CD4-positive, alpha-beta T cell (primary cell): ENCODE measurements around the gene TLR6. TPM values are rescaled to one million over a fixed set of nuclear protein-coding genes. Genes with fewer than 3 reads are reported as not detected.
A peak's percentile ranks its signal among the peaks of the same experiment; 100 is the strongest.

Experiments
- ATAC-seq: fragments of 200-7000 bp; cut with Tn5 transposase; one replicate; pipeline ENCODE4 v1.10.0; 2022; ENCODE audit warnings: mild to moderate bottlenecking; ENCODE audit not compliant: poor library complexity
- CTCF ChIA-PET: fragments of 350-600 bp; sonication (Branson Sonifier 250); formaldehyde crosslinking; loops from one replicate; lab custom pipeline; 2021; ENCODE audit warnings: antibody characterized with exemption, inconsistent platforms; lab: Charles Lee
- POLR2A ChIA-PET: fragments of 350-600 bp; sonication (Branson Sonifier 250); formaldehyde crosslinking; loops from one replicate; lab custom pipeline; 2021; ENCODE audit warnings: antibody characterized with exemption, inconsistent platforms; lab: Charles Lee
- DNase-seq, 14 experiments: peaks; one replicate each; pipeline ENCODE4 v3.0.0-alpha.2; 2013 to 2020; ENCODE audit warnings: mixed read lengths in 2 of 14
- H3K27ac ChIP-seq, 2 donors: one replicate each; pipeline versions ENCODE4 v1.5.1 to v1.7.0; 2013; ENCODE audit warnings: low read length in 2 of 2, low read depth in 1 of 2, mild to moderate bottlenecking in 1 of 2
- H3K27me3 ChIP-seq, 2 experiments: 1 replicate in 1 of 2; 2 replicates in 1 of 2; pipeline versions ENCODE4 v1.6.1 to v1.7.0; 2013; ENCODE audit warnings: low read length in 2 of 2, control low read depth in 1 of 2, mild to moderate bottlenecking in 1 of 2, moderate library complexity in 1 of 2; ENCODE audit not compliant: insufficient read depth in 2 of 2, control insufficient read depth in 1 of 2
- H3K36me3 ChIP-seq: one replicate; pipeline ENCODE4 v1.6.1; 2013; ENCODE audit warnings: low read length, control low read depth; ENCODE audit not compliant: insufficient read depth
- H3K4me1 ChIP-seq: one replicate; pipeline ENCODE4 v1.6.1; 2013; ENCODE audit warnings: low read length, control low read depth; ENCODE audit not compliant: insufficient read depth
- H3K4me3 ChIP-seq: one replicate; pipeline ENCODE4 v1.5.1; 2013; ENCODE audit warnings: mild to moderate bottlenecking, low read length, moderate library complexity
- H3K9me3 ChIP-seq, 2 experiments: 1 replicate in 1 of 2; 2 replicates in 1 of 2; pipeline versions ENCODE4 v1.6.1 to v1.7.0; 2013; ENCODE audit warnings: low read length in 2 of 2, mild to moderate bottlenecking in 2 of 2, control low read depth in 1 of 2, moderate library complexity in 1 of 2; ENCODE audit not compliant: control insufficient read depth in 1 of 2, insufficient read depth in 1 of 2
- H3K27ac Mint-ChIP-seq: one replicate; pipeline ENCODE4 v1.8.0; 2020; ENCODE audit warnings: mixed read lengths
- H3K27me3 Mint-ChIP-seq: one replicate; pipeline ENCODE4 v1.8.0; 2021; ENCODE audit warnings: mixed read lengths
- H3K36me3 Mint-ChIP-seq: one replicate; pipeline ENCODE4 v1.8.0; 2021; ENCODE audit warnings: low read depth, mixed read lengths
- H3K4me1 Mint-ChIP-seq: one replicate; pipeline ENCODE4 v1.8.0; 2021; ENCODE audit warnings: low read depth, mixed read lengths
- H3K4me3 Mint-ChIP-seq: one replicate; pipeline ENCODE4 v1.8.0; 2020; ENCODE audit warnings: mild to moderate bottlenecking, mixed read lengths
- H3K9me3 Mint-ChIP-seq: one replicate; pipeline ENCODE4 v1.8.0; 2020; ENCODE audit warnings: mixed read lengths
- CTCF ChIP-seq: fragments of 200-600 bp; IDR thresholded peaks from one replicate; pipeline ENCODE4 v1.8.0; 2022; ENCODE audit warnings: antibody characterized with exemption, mild to moderate bottlenecking
- intact Hi-C, 2 experiments: fragments of 100-400 bp; cut with DNase I in 1 of 2; cut with micrococcal nuclease in 1 of 2; formaldehyde crosslinking; loops; one replicate each; pipeline versions ENCODE4 v1.15.1 to v1.9.0; 2023 to 2025; cut with DNase I, micrococcal nuclease
- total RNA-seq, 174 experiments: library from RNA in 2 of 174; stranded (reverse) in 2 of 174; gene quantifications; one replicate each; pipeline ENCODE4 v1.2.3 and lab custom pipeline; 2021 to 2026

Gene TLR6
- total RNA-seq, 2 experiments from 2014 or later: 0.69 to 1.3 TPM

- Mint-ChIP-seq H3K4me3 (no peak overlapping the region), H3K27ac (no peak overlapping the region), H3K27me3 (peaks cover 6% of the 10 kb centered on the region), H3K9me3 (no peaks in the 10 kb centered on the region), H3K4me1 (peaks cover 2% of the 10 kb centered on the region), H3K36me3 (no peaks in the 10 kb centered on the region)
- ATAC-seq (no peak), DNase-seq (no peak)
- no peak for TF ChIP-seq CTCF
- intact Hi-C loops: no loop called here
- no peak overlapping the region for H3K27ac ChIP-seq
- no peaks in the 10 kb centered on the region for H3K27me3 ChIP-seq
- ChIA-PET POLR2A (no interaction called here), CTCF (no interaction called here)
- no peaks in the 10 kb centered on the region for H3K9me3 ChIP-seq
- no peak overlapping the region for H3K4me3 ChIP-seq
- H3K36me3 ChIP-seq: no peaks in the 10 kb centered on the region
- H3K4me1 ChIP-seq: no peaks in the 10 kb centered on the region
Observed at GRCh38 chr4:38894322-38894982, 37.8 kb upstream of the TLR6 start.

- CTCF ChIA-PET: no interaction called here
- Histone ChIP-seq H3K27me3 (no peaks in the 10 kb centered on the region), H3K4me3 (no peak overlapping the region), H3K27ac (no peak overlapping the region), H3K36me3 (no peaks in the 10 kb centered on the region), H3K9me3 (no peaks in the 10 kb centered on the region), H3K4me1 (no peaks in the 10 kb centered on the region)
- POLR2A ChIA-PET: no interaction called here
- no peaks in the 10 kb centered on the region for H3K9me3 Mint-ChIP-seq
- peaks cover 1% of the 10 kb centered on the region for H3K27me3 Mint-ChIP-seq
- H3K27ac Mint-ChIP-seq: no peak overlapping the region
- intact Hi-C loops: no loop called here
- no peak for ATAC-seq
- no peak for DNase-seq
- TF ChIP-seq CTCF: no peak
- peaks cover 6% of the 10 kb centered on the region for H3K4me1 Mint-ChIP-seq
- no peaks in the 10 kb centered on the region for H3K36me3 Mint-ChIP-seq
- no peak overlapping the region for H3K4me3 Mint-ChIP-seq
Observed at GRCh38 chr4:38891051-38891983, 34.7 kb upstream of the TLR6 start.

- no peaks in the 10 kb centered on the region for H3K36me3 Mint-ChIP-seq
- POLR2A ChIA-PET: interaction anchor here (0.6 to 0.8 kb wide), 2 partner anchors 33 to 817 kb away, joined by 3 to 5 read pairs; no protein-coding TSS in a partner anchor
Observed at GRCh38 chr4:38889143-38889542, 32.5 kb upstream of the TLR6 start.

More at GRCh38 chr4:38889143-38889542, 32.5 kb upstream of the TLR6 start:
- TF ChIP-seq CTCF: no peak
- Histone ChIP-seq H3K27ac (no peak overlapping the region), H3K4me1 (no peaks in the 10 kb centered on the region), H3K27me3 (no peaks in the 10 kb centered on the region), H3K9me3 (no peaks in the 10 kb centered on the region), H3K4me3 (no peak overlapping the region), H3K36me3 (no peaks in the 10 kb centered on the region)
- no peak overlapping the region for H3K4me3 Mint-ChIP-seq
- intact Hi-C loops: no loop called here
- no peaks in the 10 kb centered on the region for H3K9me3 Mint-ChIP-seq
- no peak for ATAC-seq
- no peaks in the 10 kb centered on the region for H3K27me3 Mint-ChIP-seq
- CTCF ChIA-PET: interaction anchor here (1.0 to 1.7 kb wide), 3 partner anchors 10 to 247 kb away, joined by 3 to 4 read pairs (median 3); no protein-coding TSS in a partner anchor
- H3K27ac Mint-ChIP-seq: no peak overlapping the region
- DNase-seq: peak in 3 of 14 experiments; percentile 22 to 33 (median 26)
- peaks cover 6% of the 10 kb centered on the region for H3K4me1 Mint-ChIP-seq
